Right kidney (tissue), 9 donors: Measurements from ENCODE around the gene FOXA3.

ENCODE experiments used
- DNase-seq: peaks from one replicate; pipeline ENCODE4 v3.0.0-alpha.2; 2016
- long read RNA-seq, 8 donors: transcript quantifications; one replicate each; lab custom pipeline, GENCODE V29; 2026

FOXA3 gene
- long read RNA-seq, donor 1 = 0 reads
- long read RNA-seq, donor 2 = 0 reads
- long read RNA-seq, donor 3 = 0 reads
- long read RNA-seq, donor 4 = 0 reads
- long read RNA-seq, donor 5 = 0 reads
- long read RNA-seq, donor 6 = 0 reads
- long read RNA-seq, donor 7 = 0 reads
- long read RNA-seq, donor 8 = 0 reads

- DNase-seq = peak; percentile 43
Observed at GRCh38 chr19:45863840-45864628, at the start of gene FOXA3. Gene FOXA3 (plus strand): TSS chr19:45864326. CDS start chr19:45864457, 131 bp downstream.

GRCh38 chr19:45814851-45815480 is 49.2 kb upstream of the FOXA3 start, which contains the start of gene RSPH6A:
Gene RSPH6A (minus strand): TSS chr19:45815308. CDS start chr19:45815176, 132 bp downstream.
- DNase-seq = peak; percentile 62

GRCh38 chr19:45815481-45816216 is 48.5 kb upstream of the FOXA3 start:
- peak; percentile 64 for DNase-seq

GRCh38 chr19:45816236-45817009 is 47.7 kb upstream of the FOXA3 start:
- peak; percentile 37 for DNase-seq

- DNase-seq = peak; percentile 82
Observed at GRCh38 chr19:45817010-45817724, 47.0 kb upstream of the FOXA3 start.

- no peak for DNase-seq
Observed at GRCh38 chr19:45817725-45818301, 46.3 kb upstream of the FOXA3 start.

GRCh38 chr19:45819769-45820168 is 44.4 kb upstream of the FOXA3 start:
- no peak for DNase-seq

GRCh38 chr19:45820413-45821102 is 43.6 kb upstream of the FOXA3 start:
- no peak for DNase-seq

- no peak for DNase-seq
Observed at GRCh38 chr19:45821103-45821521, 43.0 kb upstream of the FOXA3 start.

- DNase-seq = no peak
Observed at GRCh38 chr19:45821570-45821969, 42.6 kb upstream of the FOXA3 start.

- no peak for DNase-seq
Observed at GRCh38 chr19:45822716-45823115, 41.4 kb upstream of the FOXA3 start.

- DNase-seq = no peak
Observed at GRCh38 chr19:45823182-45823581, 40.9 kb upstream of the FOXA3 start.

- no peak for DNase-seq
Observed at GRCh38 chr19:45824041-45824471, 40.1 kb upstream of the FOXA3 start.

GRCh38 chr19:45824531-45825262 is 39.4 kb upstream of the FOXA3 start:
- DNase-seq = no peak

- no peak for DNase-seq
Observed at GRCh38 chr19:45825263-45825605, 38.9 kb upstream of the FOXA3 start.

- no peak for DNase-seq
Observed at GRCh38 chr19:45825917-45826893, 37.9 kb upstream of the FOXA3 start.

- DNase-seq = no peak
Observed at GRCh38 chr19:45826934-45827333, 37.2 kb upstream of the FOXA3 start.

- DNase-seq = no peak
Observed at GRCh38 chr19:45827459-45828093, 36.5 kb upstream of the FOXA3 start.
